GM21576 (cell line): ENCODE results near the gene PEAK1.
A peak's percentile ranks its signal among the peaks of the same experiment; 100 is the strongest.

Source experiments
- ATAC-seq: cut with Tn5 transposase; IDR thresholded peaks from one replicate; pipeline ENCODE4 v1.9.1; 2021; ENCODE audit warnings: mild to moderate bottlenecking, moderate library complexity; ENCODE audit not compliant: unreplicated experiment

Gene PEAK1, protein sequence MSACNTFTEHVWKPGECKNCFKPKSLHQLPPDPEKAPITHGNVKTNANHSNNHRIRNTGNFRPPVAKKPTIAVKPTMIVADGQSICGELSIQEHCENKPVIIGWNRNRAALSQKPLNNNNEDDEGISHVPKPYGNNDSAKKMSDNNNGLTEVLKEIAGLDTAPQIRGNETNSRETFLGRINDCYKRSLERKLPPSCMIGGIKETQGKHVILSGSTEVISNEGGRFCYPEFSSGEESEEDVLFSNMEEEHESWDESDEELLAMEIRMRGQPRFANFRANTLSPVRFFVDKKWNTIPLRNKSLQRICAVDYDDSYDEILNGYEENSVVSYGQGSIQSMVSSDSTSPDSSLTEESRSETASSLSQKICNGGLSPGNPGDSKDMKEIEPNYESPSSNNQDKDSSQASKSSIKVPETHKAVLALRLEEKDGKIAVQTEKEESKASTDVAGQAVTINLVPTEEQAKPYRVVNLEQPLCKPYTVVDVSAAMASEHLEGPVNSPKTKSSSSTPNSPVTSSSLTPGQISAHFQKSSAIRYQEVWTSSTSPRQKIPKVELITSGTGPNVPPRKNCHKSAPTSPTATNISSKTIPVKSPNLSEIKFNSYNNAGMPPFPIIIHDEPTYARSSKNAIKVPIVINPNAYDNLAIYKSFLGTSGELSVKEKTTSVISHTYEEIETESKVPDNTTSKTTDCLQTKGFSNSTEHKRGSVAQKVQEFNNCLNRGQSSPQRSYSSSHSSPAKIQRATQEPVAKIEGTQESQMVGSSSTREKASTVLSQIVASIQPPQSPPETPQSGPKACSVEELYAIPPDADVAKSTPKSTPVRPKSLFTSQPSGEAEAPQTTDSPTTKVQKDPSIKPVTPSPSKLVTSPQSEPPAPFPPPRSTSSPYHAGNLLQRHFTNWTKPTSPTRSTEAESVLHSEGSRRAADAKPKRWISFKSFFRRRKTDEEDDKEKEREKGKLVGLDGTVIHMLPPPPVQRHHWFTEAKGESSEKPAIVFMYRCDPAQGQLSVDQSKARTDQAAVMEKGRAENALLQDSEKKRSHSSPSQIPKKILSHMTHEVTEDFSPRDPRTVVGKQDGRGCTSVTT (N-terminal part only)

DNA sequence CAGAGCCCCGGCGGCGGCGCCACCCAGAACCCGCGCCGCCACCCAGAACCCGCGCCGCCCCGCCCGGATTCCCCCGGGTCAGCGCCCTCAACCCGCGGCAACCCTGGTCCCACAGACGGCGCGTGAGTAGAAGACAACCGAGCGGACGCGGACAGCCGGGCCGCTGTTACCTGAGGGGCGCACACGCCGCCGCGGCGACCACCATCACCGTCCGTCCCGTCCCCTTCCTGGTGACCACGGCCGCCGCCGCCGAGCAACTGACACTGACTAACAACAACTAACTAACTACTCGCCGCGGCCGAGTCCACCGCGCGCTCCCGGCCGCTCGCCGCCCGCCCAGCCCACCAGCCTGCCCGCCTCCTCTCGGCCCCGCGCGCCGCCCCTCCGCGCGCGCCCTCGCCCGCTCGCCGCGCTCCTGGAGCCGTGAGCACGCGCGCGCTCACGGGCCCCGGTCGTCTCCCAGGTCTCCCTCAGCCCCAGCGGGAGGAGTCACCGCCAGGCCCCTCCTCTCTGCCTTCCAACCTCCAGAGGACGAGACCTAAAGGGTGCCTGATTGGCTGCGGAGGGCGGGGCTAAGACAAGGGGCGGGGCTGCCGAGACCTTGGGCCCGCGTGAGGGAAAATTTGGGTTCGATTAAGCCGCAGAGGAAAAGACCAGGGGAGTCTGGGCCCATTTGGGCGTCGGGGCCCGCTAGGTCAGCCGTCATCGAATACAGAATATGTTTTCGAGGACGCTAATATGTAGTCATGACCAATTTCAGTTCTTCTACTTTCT, at the start of gene PEAK1:
Gene PEAK1, minus strand, starts transcription at position 269 of the 774 bp plus-strand sequence. CDS start 238,178 bp downstream, outside the sequence.
- peak; percentile 89 for ATAC-seq

DNA sequence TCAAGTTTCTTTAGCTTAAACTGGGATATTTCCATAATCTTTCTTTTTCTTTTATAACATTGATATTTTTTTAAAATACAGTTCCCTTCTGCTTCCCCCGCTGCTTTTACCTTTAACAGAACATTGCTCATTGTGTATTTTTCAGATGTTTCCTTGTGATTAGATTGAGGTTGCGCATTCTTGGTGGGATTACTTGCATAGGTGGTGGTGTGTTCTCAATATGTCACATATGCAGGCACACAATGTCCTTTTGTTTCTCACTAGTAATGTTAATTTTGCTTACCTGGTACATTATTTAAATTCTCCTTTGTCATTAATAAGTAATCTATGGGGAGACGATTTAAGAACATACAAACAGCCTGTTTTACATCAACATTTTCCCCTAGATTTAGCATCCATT, 49.0 kb upstream of the PEAK1 start:
- ATAC-seq: no peak

DNA sequence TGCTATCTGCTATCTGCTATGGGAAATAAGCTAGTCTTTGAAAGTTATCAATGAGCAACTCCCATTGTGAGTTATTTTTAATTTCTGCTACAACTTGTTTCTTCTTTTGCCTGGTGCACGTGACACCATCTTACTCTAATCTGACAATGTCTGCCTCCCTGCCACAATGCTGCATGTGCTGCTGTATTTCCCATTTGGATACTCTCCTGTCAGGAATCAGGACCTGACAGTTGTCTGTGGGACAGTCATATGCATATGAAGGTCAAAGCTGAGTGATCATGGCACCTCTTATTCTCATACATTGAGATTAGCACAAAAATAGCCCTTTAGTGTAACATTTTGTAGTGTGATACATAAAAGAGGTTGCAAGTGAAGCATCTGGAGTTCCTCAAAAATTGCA, 46.6 kb upstream of the PEAK1 start:
- ATAC-seq: no peak

DNA sequence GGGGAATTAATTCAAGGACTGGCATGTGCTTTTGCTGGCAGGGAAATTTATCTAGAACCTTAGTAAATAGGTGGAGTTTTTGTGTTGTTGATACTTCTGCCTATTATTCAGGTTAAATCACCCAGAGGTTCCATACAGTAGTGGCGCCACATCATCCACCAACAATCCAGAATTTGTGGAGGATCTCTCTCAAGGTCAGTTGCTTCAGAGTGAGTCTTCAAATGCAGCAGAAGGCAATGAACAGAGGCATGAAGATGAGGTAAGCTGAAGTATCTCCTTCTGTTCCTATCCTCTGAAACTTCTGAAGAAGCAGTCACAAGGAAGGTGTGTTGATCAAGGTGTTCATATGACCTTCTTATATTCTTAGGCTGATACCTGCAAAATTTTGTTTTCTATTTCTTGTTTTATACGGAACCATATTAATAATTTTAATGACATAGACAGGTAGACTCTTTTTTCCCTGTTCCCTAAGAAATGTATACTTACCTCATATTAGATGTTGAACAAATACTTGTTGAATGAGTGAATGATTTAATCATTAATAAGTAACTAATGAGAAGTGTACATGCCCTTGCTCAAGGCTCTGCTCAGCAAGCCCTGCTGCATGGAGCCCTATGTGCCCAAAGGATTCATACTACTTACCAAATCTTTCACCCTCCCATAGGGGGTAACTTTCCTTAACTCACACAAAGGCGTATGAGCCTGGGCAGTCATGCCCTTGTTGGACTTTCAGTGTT, 44.4 kb upstream of the PEAK1 start:
- no peak for ATAC-seq

DNA sequence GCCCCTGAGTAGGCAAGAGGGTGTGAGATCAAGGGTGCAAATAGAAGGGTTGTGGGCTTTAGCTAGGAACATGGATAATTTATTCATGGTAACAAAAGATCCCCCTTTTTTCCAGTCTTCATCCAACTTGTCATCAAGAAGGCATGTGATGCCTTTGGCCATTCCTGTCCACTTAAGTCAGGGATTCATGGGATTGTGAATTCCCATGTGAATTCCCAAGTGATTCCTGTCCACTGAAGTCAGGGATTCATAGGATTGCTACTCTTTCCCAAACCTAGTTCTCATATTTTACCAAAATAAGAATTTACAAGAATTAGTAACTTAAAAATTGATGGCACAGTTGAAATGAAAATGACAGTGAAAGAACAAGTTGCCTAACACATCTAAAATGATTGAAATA, 41.6 kb upstream of the PEAK1 start:
- no peak for ATAC-seq

DNA sequence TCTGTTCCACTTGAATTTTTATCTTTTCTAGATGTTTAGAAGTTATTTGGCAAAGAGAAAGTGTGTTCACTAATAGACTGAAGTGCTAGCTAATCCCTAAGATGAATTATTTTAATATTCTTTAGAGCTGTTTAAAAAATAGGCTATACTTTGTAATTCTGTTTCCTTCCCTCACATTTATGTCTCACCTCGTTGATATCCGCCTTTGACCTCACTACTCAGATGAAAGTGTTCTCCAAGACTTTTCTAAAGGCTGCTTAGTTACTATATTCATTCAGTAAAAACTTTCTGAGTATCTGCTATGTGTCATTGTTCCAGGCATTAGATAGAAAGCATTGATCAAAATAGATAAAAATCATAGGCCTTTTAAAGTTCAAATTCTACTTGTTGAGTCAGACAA, 39.1 kb upstream of the PEAK1 start:
- no peak for ATAC-seq

DNA sequence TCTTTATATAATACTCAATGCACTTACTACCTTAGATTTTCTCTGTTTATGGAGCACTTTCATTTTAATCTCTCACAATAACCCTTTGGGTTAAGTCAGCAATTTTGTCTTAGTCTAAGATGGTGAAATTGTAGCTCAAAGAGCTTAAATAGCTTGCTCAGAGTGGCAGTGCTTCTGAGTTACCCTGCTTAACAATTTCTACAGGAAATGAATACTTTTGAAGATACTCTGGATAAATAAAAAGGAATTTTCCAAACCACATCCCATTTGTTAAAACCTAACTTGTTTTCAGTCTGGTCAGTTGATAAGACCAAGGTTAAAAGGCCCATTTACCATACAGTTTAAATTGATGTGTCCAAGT, 38.0 kb upstream of the PEAK1 start:
- ATAC-seq: no peak

DNA sequence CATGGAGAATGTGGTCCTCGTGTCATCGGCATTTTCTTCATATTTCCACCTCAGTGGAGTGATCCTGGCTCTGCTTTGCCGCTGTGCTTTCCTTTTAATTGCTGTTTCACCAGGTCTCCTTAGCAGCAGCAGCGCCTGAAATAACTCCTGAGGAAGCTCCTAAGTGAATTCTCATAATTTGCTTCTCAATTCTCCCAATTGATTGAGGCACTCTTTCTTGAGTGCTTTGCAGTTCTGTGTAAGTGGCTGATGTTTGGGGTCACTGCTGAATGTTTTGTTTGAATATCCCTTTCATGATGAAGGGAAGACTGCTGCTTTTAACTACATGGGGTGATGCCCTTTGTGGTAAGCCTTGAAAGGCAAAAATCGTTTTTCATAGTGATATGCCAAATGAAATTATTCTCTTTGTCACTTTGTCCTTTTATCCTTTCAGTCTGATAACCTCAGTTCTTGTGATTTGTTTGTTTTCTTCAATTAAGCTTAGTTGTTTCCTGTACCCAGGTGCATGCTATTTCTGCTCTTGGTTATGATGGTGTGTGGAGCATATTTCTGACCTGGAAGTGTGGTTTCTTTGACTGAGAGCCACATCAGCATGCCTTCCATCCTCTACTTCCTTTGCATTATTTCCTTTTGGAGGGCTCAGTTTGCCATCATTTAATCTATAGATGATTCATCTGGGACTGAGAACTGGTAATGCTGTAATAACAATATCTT, 37.4 kb upstream of the PEAK1 start:
- no peak for ATAC-seq

DNA sequence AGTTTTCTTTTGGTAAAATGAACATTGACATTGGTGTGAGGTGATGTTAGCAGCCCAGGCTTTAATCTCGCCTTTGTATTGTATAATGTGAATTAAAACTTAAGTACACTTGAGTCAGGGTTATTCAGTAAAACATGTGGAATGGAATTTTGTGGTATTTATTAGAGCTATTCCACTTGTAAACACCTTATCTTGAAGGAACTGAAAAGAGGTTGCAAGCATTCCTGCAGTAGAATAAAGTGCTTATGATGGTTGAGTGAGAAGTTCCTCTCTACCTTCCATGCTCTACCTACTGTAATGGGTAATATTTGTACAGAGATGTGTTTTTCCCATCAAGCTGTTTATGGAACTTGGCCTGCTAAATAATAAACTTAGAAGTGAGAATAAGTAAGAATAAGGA, 36.8 kb upstream of the PEAK1 start:
- no peak for ATAC-seq

DNA sequence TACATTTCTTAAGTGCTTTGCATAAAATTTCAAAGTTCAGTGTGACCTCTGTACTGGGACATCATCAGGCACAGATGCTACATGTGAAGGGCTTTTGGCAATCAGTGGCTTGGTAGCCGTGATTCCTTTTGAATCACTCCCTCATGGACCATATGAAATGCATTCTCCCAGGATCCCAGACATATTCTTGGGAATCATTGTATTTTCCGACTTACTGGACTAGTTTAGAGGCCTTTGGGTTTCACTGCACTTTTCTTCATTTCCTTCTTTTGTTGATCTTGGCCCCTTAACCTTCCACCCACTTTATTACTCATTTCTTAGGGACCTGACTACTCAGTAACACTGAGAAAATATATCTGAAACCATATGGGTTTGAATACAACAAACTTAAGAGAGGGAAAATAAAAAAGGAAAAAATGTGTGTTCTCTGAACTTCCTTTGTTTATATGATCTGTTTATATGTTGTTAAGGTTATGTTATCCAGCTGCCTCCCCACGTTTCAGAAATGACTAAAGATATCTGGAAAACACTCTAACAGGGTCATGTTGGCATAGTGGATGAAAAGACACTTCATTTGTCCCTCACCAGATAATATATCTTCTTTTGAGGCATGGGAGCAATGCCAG, 35.9 kb upstream of the PEAK1 start:
- no peak for ATAC-seq

DNA sequence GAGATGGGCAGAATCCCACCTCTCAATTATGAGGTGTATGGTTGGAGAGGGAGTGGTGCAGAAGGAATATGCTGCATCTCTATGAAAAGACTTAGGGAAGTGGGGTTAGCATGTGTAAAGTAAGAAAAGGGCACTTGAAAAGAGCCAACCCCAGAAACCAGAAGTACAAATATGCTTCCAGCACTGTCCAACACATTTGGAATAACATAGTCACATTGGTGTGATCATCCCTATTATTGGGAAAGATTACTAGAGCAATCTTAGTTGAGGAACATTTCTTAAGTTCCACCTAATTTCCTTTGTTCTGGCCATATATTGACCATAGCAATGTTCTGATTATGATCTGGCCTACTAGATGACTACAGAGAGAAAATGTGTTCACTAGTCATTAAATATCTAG, 35.0 kb upstream of the PEAK1 start:
- no peak for ATAC-seq

DNA sequence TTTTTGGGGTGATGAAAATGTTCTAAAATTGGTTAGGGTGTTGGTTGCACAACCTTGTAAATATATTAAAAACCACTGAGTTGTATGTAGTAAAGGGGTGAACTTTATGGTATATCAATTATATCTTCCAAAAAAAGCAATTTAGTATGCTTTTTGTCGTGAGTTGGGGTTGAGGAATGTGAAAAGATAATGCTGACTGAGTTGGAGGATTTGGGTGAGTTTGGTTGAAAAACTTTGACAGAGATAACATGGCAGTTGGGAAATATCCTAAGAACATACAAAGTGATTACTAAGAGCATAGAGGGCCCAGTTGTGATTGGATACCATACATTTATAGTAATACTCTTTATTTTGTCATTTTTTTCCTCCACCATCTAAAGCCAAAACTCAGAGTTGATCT, 34.4 kb upstream of the PEAK1 start:
- ATAC-seq: no peak

DNA sequence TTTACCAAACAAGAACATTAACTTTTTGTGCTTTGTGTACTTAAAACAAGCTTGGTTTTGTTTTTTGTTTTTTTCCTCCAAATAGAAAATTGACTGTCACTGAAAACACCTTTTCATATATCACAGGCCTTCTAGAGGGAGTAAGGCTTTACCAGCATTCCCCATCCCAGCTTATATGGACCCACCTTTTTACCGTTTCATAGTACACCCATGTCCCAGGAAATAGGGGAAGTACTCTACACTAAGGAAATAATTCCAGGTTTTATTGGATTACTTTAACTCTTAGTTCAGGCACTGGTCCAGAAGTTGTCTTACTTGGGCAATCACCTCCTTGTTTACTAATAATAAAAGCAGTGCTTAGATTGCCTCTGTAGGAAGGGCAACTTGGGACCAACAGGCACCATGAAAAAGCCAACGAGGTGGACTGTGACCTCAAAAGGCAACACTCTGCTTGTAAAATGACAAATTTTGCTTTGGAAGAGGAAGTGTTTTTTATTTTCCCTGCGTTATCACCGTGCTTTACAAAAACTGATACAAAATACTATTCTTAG, 27.0 kb upstream of the PEAK1 start:
- ATAC-seq: no peak

DNA sequence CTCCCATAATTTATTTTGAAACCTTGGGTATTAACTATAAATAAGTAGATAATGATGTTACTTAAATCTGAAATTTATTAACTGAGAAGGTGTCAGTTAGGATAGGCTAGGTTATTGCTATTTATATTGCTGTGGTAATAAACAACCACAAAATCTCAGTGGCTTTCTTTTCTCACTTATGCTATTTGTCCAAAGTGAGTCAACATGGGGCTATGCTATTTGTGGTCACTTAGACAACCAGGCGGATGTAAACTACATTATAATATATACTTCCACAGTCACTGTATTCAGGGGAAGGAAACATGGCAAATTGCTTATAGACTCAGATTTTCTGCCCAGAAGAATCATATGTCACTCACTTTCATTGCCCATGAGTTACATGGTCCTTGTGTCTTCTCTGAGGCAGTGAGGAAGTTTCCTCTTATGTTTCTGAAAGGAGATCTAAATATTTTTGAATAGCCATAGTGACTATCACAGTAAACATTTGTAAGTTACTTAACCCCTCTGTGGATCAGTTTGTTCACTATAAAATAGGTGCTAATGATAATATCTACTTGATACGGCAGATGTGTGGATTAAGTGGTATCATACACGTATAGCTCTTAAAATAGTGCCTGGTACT, 20.6 kb upstream of the PEAK1 start:
- peak; percentile 82 for ATAC-seq

DNA sequence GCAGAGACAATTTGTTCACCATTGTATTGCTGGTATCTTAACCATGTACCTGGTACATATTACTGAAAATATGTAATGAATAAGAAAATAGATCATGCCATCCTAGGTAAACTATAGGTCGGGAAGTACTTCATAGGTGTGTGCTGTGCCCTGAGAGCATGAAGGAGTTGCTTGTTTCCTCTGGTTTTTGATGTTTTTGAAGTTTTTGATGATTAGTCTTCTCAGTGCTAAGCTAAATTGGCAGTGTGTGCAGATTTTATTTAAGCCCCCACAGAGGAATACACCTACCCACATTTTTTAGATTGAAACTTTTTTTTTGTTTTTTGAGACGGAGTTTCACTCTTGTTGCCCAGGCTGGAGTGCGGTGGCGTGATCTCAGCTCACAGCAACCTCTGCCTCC, 17.4 kb upstream of the PEAK1 start:
- ATAC-seq: no peak

DNA sequence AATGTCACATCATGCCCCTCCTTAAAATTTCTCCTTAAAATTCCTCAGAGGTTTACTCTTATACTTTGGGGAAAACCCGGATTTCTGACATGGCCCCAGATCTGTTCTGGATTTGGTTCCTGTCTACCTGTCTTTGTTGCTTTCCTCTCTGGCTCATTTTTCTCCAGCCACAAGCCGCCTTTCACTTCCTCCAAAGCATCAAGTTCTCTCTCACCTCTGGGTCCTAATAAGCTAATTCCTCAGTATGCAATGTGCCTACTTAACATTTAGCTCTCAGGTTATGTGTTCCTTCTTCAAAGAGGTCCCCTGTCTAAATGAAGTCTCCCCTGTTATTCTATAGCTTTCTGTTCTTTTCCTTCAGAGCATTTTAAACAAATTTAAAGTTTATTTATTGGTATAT, 16.9 kb upstream of the PEAK1 start:
- no peak for ATAC-seq

DNA sequence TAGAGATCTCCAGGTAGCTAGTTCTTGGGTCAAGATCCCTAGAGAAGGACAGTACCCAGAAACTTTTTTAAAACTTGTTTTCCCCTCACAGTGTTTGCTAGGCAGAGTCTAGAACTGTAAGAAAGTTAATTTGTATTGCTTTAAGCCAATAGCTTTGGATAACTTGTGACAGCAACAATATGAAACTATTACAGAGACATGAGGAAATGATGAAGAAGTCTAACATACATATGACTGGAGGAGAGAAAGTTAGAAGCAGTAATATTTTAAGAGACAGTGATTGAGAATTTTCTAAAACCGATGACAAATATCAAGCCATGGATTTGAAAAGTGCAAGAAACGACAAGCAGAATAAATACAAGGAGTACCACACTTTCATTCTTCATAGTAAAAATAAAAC, 10.7 kb upstream of the PEAK1 start:
- no peak for ATAC-seq

DNA sequence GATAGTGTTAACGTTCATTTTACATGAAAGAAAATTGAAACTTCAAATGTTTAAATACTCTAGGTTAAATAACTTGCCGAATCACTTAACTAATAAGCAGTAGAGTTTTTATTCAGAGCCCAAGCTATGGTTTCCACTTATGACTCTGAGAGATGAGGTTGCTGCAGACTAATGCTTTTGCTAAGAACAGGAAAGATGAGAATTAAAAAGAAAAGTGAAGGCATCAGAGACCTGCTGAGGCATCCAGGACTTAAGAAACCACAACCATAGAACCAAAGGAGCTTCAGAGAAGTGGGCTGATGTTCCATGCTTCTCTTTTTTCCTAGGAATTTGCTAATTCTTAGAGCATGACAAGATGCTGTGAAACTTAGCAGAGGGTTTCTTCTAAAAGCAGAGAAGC, 10.3 kb upstream of the PEAK1 start:
- no peak for ATAC-seq

DNA sequence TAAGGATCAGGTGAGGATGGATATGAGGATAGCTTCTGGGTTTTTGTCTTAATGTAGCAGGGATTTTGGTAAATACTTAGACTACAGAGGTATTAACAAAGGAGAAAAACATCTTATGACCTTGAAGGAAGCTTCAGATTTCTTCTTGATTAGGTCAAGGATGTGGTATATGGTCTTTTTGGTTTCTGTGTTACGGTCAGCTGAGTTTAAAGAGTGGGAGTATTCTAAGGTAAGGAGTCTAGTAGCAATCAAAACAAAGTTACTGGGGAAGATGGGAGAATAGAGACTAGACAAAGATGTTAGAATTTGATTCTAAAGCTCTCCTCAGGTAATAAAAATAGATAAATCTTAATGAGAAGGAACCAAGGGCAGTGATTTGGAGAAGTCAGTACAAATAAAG, 7.0 kb upstream of the PEAK1 start:
- ATAC-seq: no peak
